Left lung (tissue), 10 donors: ENCODE measurements around the gene CREB3. TPM values are rescaled to one million over a fixed set of nuclear protein-coding genes. Genes with fewer than 3 reads are reported as not detected.

Experiments
- ATAC-seq: fragments of 200-7000 bp; cut with Tn5 transposase; one replicate; pipeline ENCODE4 v1.9.1; 2020; ENCODE audit warnings: moderate library complexity
- DNase-seq, 4 donors: peaks; one replicate each; pipeline ENCODE4 v3.0.0-alpha.2; 2013 to 2020
- H3K27ac ChIP-seq, 2 donors: fragments of 200-600 bp; sonication (generic) in 1 of 2; one replicate each; pipeline versions ENCODE4 v1.5.0 to v1.8.0; 2020 to 2021
- H3K27me3 ChIP-seq, 2 donors: fragments of 200-600 bp; sonication (generic) in 1 of 2; one replicate each; pipeline versions ENCODE4 v1.5.0 to v1.8.0; 2020 to 2021
- H3K36me3 ChIP-seq, 2 donors: fragments of 200-600 bp; sonication (generic) in 1 of 2; one replicate each; pipeline versions ENCODE4 v1.5.0 to v1.8.0; 2020 to 2021
- H3K4me1 ChIP-seq, 2 donors: fragments of 200-600 bp; one replicate each; pipeline ENCODE4 v1.8.0; 2021
- H3K4me3 ChIP-seq, 2 donors: fragments of 200-600 bp; sonication (generic) in 1 of 2; one replicate each; pipeline versions ENCODE4 v1.5.0 to v1.8.0; 2020 to 2021; ENCODE audit warnings: mild to moderate bottlenecking in 1 of 2
- H3K9me3 ChIP-seq, 2 donors: fragments of 200-600 bp; sonication (generic) in 1 of 2; one replicate each; pipeline versions ENCODE4 v1.5.0 to v1.8.0; 2020 to 2021
- intact Hi-C, 2 donors: fragments of 100-400 bp; cut with DNase I; formaldehyde crosslinking; loops; one replicate each; pipeline versions ENCODE4 v1.11.2 to v1.14.2; 2022
- polyA plus RNA-seq, 6 donors: library from polyadenylated mRNA; unstranded; fragments of 120-200 nt; gene quantifications; one replicate each; pipeline ENCODE4 v1.2.1, GENCODE V29; 2013; ENCODE audit not compliant: insufficient read length in 6 of 6
- total RNA-seq, 2 donors: library from RNA; stranded (reverse); fragmentation: NEBNext Ultra II Directional; extraction: Animal tissue kit (Norgen Biotek cat#: 25700); gene quantifications; one replicate each; pipeline ENCODE4 v1.2.1, GENCODE V29; 2021
- TF ChIP-seq, protein P1 (sequence below), 2 donors: fragments of 200-600 bp; sonication (generic) in 1 of 2; IDR thresholded peaks; one replicate each; pipeline versions ENCODE4 v1.5.0 to v1.8.0; 2021; ENCODE audit warnings: antibody characterized with exemption in 2 of 2
- donor health status: DM: no; HTN: yes; CAD: no.
- donor health status: DM: no; HTN: no; CAD: no.

CREB3 gene
- total and polyA plus RNA-seq, 8 donors: 31.2 to 42.4 (median 39.8) TPM

DNA sequence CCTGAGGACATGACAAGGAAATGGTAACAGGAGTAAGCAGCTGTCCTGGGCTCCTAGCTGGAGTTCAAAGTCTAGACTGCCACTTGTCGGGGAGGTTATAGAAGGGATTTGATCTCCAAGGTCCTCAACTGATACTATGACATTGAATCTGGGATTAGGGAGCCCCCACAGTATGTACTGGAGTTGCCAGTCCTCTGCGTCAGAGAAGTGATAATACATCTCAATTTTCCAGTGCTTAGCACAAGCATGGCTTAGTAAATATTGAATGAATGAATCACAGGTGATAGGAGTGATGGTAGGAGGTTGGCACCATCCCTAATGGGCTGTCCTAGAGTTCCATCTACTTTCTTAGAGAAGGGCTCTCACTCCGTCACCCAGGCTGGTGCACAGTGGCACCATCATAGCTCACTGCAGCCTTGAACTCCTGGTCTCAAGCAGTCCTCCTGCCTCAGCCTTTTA is 36.5 kb upstream of the CREB3 start:
- H3K36me3 ChIP-seq: peaks cover 0 to 56% of the 10 kb centered on the region in 2 donors

GRCh38 chr9:35696520-35697215 is 35.8 kb upstream of the CREB3 start:
- Histone ChIP-seq H3K4me1 (peaks cover 4 to 7% of the 10 kb centered on the region in 2 donors), H3K4me3 (no peak overlapping the region), H3K27me3 (no peaks in the 10 kb centered on the region), H3K9me3 (no peaks in the 10 kb centered on the region), H3K27ac (peak overlapping the region in 1 of 2 donors; percentile 38), H3K36me3 (peaks cover 0 to 62% of the 10 kb centered on the region in 2 donors)
- peak in 2 of 4 donors; percentile 24 to 59 for DNase-seq
- TF ChIP-seq, protein P1, sequence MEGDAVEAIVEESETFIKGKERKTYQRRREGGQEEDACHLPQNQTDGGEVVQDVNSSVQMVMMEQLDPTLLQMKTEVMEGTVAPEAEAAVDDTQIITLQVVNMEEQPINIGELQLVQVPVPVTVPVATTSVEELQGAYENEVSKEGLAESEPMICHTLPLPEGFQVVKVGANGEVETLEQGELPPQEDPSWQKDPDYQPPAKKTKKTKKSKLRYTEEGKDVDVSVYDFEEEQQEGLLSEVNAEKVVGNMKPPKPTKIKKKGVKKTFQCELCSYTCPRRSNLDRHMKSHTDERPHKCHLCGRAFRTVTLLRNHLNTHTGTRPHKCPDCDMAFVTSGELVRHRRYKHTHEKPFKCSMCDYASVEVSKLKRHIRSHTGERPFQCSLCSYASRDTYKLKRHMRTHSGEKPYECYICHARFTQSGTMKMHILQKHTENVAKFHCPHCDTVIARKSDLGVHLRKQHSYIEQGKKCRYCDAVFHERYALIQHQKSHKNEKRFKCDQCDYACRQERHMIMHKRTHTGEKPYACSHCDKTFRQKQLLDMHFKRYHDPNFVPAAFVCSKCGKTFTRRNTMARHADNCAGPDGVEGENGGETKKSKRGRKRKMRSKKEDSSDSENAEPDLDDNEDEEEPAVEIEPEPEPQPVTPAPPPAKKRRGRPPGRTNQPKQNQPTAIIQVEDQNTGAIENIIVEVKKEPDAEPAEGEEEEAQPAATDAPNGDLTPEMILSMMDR (IDR thresholded peaks at IDR 0.05): peak; percentile 89 to 92
- ATAC-seq: peak; percentile 88
- intact Hi-C loops: no loop called here

More for the DNA sequence above, 36.5 kb upstream of the CREB3 start:
- Histone ChIP-seq H3K4me1 (peaks cover 4 to 12% of the 10 kb centered on the region in 2 donors), H3K27ac (peak overlapping the region in 1 of 2 donors; percentile 38), H3K27me3 (no peaks in the 10 kb centered on the region), H3K9me3 (no peaks in the 10 kb centered on the region), H3K4me3 (no peak overlapping the region)
- TF ChIP-seq, protein P1 (IDR thresholded peaks at IDR 0.05): no peak
- no peak for DNase-seq
- intact Hi-C loops: no loop called here
- ATAC-seq: peak; percentile 38

DNA sequence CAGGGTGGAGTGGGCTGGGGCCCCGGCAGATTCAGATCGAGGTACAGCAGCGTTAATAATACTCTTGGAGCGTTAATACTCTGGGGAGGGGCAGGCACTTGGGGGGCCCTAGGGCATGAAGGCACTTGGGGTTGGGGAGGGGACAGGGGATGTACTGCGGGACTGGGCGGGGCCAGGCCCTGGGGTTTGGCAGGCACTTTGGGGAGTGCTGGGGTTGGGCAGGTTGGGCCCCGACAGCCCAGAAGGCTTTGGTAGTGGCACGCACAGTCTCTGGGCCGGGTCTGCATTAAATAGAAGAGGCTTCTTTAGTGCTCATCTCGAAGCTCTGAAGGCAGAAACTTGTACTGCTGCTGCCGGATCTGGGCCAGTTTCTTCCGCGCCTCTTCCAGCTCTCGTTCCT is 35.0 kb upstream of the CREB3 start:
- Histone ChIP-seq H3K27me3 (no peaks in the 10 kb centered on the region), H3K27ac (peak overlapping the region in 1 of 2 donors; percentile 38), H3K4me1 (peaks cover 4 to 7% of the 10 kb centered on the region in 2 donors), H3K36me3 (peaks cover 0 to 71% of the 10 kb centered on the region in 2 donors), H3K9me3 (no peaks in the 10 kb centered on the region), H3K4me3 (no peak overlapping the region)
- DNase-seq: no peak
- TF ChIP-seq, protein P1 (IDR thresholded peaks at IDR 0.05): no peak
- ATAC-seq: no peak
- intact Hi-C loops: no loop called here

- ATAC-seq (no peak), DNase-seq (peak in 1 of 4 donors; percentile 19)
- TF ChIP-seq, protein P1 (IDR thresholded peaks at IDR 0.05): no peak
- H3K27ac ChIP-seq: no peak overlapping the region
- intact Hi-C loops: no loop called here
- H3K36me3 ChIP-seq: peaks cover 0 to 78% of the 10 kb centered on the region in 2 donors
- no peaks in the 10 kb centered on the region for H3K9me3 ChIP-seq
- H3K27me3 ChIP-seq: no peaks in the 10 kb centered on the region
- H3K4me3 ChIP-seq: no peak overlapping the region
- H3K4me1 ChIP-seq: peaks cover 4 to 7% of the 10 kb centered on the region in 2 donors
Measured at GRCh38 chr9:35698231-35698630, 34.2 kb upstream of the CREB3 start.

DNA sequence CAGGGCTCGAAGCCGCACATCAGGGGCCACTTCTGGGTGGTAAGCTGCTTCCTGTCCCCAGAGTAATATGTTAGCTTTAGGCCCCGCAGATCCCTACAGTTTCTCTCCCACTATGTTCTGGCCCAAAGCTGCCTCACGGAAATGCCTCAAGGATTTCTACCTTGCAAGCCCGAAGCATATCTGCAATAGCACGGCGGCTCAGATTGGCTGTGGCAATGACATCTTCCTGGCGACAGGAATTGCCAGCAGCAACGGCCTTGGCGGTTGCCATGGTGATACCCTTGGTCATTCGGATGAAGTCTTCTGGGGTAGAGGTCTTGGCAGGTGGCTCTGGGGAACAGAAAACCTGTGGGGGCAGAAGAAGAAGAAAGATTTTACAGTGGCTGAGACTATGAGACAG is 32.4 kb upstream of the CREB3 start:
- Histone ChIP-seq H3K4me1 (peaks cover 2 to 7% of the 10 kb centered on the region in 2 donors), H3K9me3 (no peaks in the 10 kb centered on the region), H3K27me3 (no peaks in the 10 kb centered on the region), H3K36me3 (peaks cover 0 to 96% of the 10 kb centered on the region in 2 donors), H3K27ac (peak overlapping the region in 1 of 2 donors; percentile 18), H3K4me3 (no peak overlapping the region)
- intact Hi-C loops: no loop called here
- ATAC-seq (no peak), DNase-seq (no peak)
- TF ChIP-seq, protein P1 (IDR thresholded peaks at IDR 0.05): no peak
